NCI-H748 treated with DMSO at 0.1 percent for 48 hours (cell line): ENCODE results near the gene PTPMT1.

ENCODE experiments used
- DNase-seq: peaks from one replicate; lab custom pipeline; 2025; lab: John Stamatoyannopoulos, UW

PTPMT1 gene

GRCh38 chr11:47615249-47615648 lies 49.9 kb downstream of the PTPMT1 start:
- no peak for DNase-seq

- DNase-seq = peak; percentile 25
Measured at GRCh38 chr11:47616726-47617416, 51.5 kb downstream of the PTPMT1 start.

GRCh38 chr11:47617417-47617809 lies 52.0 kb downstream of the PTPMT1 start:
- no peak for DNase-seq

GRCh38 chr11:47620836-47621378 lies 55.5 kb downstream of the PTPMT1 start:
- DNase-seq = no peak
